Subcutaneous abdominal adipose tissue (tissue), 5 donors: ENCODE results near the gene CABLES2.

ENCODE experiments used
- H3K27ac ChIP-seq: one replicate; pipeline ENCODE4 v1.7.0; 2013; ENCODE audit warnings: low read depth, mild to moderate bottlenecking, inconsistent platforms, low read length, moderate library complexity
- H3K27me3 ChIP-seq, 5 donors: one replicate each; pipeline ENCODE4 v1.7.0; 2013; ENCODE audit warnings: low read length in 5 of 5, inconsistent platforms in 1 of 5; ENCODE audit not compliant: control insufficient read depth in 5 of 5, insufficient read depth in 4 of 5
- H3K36me3 ChIP-seq, 5 donors: one replicate each; pipeline ENCODE4 v1.7.0; 2013; ENCODE audit warnings: low read length in 5 of 5; ENCODE audit not compliant: control insufficient read depth in 5 of 5, insufficient read depth in 5 of 5
- H3K4me1 ChIP-seq, 5 donors: one replicate each; pipeline ENCODE4 v1.7.0; 2013; ENCODE audit warnings: low read length in 5 of 5, mild to moderate bottlenecking in 3 of 5, moderate library complexity in 1 of 5; ENCODE audit not compliant: control insufficient read depth in 5 of 5, insufficient read depth in 5 of 5
- H3K4me3 ChIP-seq, 5 donors: one replicate each; pipeline ENCODE4 v1.7.0; 2013; ENCODE audit warnings: low read length in 5 of 5, low read depth in 1 of 5
- H3K9ac ChIP-seq, 5 donors: one replicate each; pipeline ENCODE4 v1.7.0; 2013; ENCODE audit warnings: low read length in 5 of 5, mild to moderate bottlenecking in 4 of 5, moderate library complexity in 3 of 5
- H3K9me3 ChIP-seq, 5 donors: one replicate each; pipeline ENCODE4 v1.7.0; 2013; ENCODE audit warnings: low read length in 5 of 5; ENCODE audit not compliant: control insufficient read depth in 5 of 5
- donor health status: healthy.
- donor health status: healthy.
- donor health status: healthy.
- donor health status: healthy.
- donor health status: healthy.

Gene CABLES2

DNA sequence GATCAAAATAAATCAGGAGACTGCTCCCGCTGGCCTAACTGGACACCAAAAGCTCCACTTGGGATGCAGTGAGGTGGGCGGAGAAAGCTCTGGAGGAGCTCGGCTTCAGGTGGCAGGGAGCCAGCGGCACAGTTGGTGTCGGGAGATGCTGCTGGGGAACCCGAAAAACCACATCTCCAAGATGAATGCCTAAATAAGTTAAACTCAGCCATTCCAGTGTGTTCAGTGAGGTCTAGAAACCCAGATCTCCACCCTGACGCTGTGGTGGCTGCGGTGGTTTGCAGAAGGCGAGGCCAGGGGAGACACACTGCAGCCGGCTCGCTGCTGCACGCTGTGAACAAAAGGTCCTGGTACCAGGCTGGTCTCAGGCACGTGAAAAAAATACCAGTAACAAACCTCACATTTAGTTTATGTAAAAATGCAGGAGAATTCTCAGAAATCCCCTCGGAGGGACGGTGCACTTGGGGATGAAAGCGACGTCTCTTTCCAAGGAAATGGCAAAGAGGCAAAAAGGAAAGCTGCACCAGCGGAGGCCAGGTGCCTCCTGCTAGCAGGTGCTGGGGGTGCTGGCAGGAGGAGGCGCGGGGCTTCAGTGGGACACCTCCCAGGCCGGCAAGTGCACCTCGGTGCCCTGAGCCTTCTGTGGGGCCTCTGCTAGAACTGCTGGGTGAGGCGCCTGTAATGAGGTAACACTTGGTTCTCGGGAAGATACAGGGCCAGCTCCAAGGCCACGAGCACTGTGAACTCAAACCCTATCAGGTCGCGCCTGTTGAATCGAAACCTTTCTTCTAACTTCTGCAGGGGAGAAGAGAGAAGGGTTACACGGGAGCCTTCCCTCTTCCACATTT, 16.5 kb downstream of the CABLES2 start:
- Histone ChIP-seq H3K4me1 (peaks cover 2 to 23% (median 21%) of the 10 kb centered on the region in 5 donors), H3K4me3 (no peak overlapping the region), H3K36me3 (peaks cover 0 to 63% (median 40%) of the 10 kb centered on the region in 5 donors), H3K9me3 (no peaks in the 10 kb centered on the region), H3K9ac (no peak overlapping the region), H3K27ac (no peak overlapping the region), H3K27me3 (no peaks in the 10 kb centered on the region)

DNA sequence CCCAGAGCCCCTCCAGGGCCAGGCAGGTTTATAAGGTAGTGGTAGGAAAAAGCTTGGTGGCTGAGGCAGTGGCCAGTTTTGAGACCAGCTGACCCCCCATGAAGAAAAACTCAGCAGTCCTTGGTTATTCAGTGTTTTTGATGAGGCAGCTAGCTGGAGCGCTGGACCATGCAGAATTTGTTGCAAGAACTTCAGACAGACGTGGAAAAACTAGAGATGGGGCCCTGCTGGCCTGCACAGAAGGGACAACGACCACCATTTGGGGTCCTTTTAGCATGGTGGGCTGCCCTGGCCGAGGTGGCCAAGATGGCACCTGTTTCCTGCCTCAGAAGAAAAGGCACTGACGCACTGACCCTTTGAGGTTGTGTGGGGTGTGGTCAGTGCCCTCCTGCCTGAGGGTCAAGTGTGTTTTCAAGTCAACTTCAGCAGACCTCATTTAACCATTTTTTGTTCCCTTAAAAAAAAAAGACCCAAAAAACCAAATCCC, 17.4 kb downstream of the CABLES2 start:
- Histone ChIP-seq H3K27ac (no peak overlapping the region), H3K36me3 (peaks cover 0 to 62% (median 40%) of the 10 kb centered on the region in 5 donors), H3K4me1 (peaks cover 2 to 28% (median 25%) of the 10 kb centered on the region in 5 donors), H3K9me3 (no peaks in the 10 kb centered on the region), H3K9ac (no peak overlapping the region), H3K27me3 (no peaks in the 10 kb centered on the region), H3K4me3 (no peak overlapping the region)

DNA sequence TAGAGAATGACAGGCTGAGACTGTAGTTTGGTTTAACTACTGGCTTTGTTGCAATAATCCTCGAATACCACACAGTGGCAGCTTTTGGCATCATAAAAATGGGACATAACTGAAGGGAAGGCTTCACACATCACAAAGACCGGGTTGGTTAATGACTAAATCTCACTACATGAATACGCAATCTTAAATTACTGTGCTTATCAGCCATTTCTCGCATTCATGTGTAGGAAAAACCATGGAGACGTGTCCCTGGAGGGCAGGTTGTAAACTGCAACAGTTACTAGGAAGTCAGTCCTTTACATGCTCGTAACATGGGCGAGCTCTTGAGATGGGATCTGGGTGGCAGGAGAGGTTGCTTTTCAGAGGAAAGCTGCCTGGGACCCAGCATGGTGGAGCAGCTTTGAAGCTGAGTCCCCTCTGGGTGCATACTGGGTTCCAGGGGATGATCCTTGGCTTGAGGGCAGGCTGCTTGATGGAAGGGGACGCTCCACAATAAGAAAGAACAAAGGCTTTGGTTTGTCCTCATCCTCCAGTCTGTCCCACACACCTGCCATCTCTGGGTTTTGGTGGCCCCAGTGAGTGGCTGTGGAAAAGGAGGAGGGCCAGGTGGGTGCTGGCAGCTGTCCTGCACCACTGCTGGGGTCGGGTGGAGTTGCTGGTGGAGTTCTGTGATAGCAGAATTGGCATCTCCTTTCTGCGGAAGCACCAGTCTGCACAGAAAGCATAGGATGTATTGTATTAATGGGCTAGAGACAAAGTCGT, 18.1 kb downstream of the CABLES2 start:
- no peaks in the 10 kb centered on the region for H3K9me3 ChIP-seq
- H3K36me3 ChIP-seq, result peaks cover 0 to 56% (median 40%) of the 10 kb centered on the region in 5 donors
- H3K27ac ChIP-seq, result no peak overlapping the region
- H3K9ac ChIP-seq, result no peak overlapping the region
- H3K27me3 ChIP-seq, result no peaks in the 10 kb centered on the region
- H3K4me3 ChIP-seq, result no peak overlapping the region
- peaks cover 2 to 28% (median 25%) of the 10 kb centered on the region in 5 donors for H3K4me1 ChIP-seq

DNA sequence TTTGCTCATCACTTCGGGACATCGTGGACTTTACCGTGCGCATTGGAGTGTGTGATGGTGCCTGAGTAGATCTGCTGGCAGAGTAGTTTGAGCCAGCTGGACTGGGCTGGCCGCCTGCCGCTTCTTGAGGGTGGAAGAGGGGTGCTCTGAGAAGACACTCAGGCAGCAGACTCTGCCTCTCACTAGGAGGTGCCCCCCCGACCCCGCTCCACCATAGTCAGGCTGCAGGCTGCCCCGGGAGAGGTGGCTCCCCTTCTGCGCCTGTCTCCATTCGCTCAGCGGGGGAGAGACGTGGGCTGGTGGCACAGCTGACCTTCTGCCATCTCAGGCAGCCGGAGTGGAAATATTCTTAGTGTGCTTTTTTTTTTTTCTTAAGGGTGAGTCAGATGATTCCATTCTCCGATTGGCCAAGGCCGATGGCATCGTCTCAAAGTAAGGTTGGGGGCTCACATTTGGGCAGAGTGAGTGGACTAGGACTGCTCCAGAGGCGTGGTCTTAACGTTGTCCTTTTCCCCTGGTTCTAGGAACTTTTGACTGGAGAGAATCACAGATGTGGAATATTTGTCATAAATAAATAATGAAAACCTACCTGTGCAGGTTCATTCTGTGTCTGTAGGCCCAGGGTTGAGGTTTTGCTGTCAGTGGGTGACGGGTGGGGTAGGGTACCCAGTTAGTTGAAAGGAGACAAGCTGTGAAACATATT, 19.0 kb downstream of the CABLES2 start:
- no peaks in the 10 kb centered on the region for H3K27me3 ChIP-seq
- H3K36me3 ChIP-seq, result peaks cover 0 to 47% (median 32%) of the 10 kb centered on the region in 5 donors
- peaks cover 2 to 28% (median 25%) of the 10 kb centered on the region in 5 donors for H3K4me1 ChIP-seq
- H3K9me3 ChIP-seq, result no peaks in the 10 kb centered on the region
- H3K27ac ChIP-seq, result no peak overlapping the region
- H3K9ac ChIP-seq, result peak overlapping the region; percentile 38 to 99 (median 95)
- peak overlapping the region; percentile 90 to 98 (median 93) for H3K4me3 ChIP-seq

DNA sequence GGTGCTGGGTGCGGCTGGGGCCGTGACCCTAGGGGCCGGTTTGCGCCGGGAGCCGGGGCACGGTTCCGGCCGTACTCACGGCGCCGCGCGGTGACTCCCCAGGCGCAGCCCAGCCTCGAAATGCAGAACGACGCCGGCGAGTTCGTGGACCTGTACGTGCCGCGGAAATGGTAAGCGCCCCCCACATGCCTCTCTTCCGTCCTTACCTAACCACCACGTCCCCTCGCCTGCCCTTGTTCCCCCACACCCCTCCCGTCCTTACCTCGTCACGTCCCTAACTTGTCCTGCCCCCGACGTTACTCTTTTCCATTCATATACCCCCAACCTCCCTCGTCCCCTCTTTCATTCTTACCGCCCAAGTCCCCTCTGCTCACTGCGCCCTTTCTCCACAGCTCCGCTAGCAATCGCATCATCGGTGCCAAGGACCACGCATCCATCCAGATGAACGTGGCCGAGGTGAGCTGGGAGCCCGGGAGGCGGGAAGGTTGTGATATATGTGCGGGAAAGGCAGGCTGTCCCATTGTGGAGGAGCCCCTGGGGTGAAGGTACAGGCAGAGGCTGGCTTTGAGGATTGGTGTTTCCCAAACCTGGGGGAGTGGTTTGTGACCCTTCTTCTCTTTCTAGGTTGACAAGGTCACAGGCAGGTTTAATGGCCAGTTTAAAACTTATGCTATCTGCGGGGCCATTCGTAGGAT, 19.7 kb downstream of the CABLES2 start:
- peaks cover 0 to 40% (median 27%) of the 10 kb centered on the region in 5 donors for H3K36me3 ChIP-seq
- peak overlapping the region; percentile 38 to 99 (median 95) for H3K9ac ChIP-seq
- H3K27ac ChIP-seq, result peak overlapping the region; percentile 79
- peaks cover 2 to 32% (median 26%) of the 10 kb centered on the region in 5 donors for H3K4me1 ChIP-seq
- peak overlapping the region; percentile 90 to 98 (median 93) for H3K4me3 ChIP-seq
- no peaks in the 10 kb centered on the region for H3K9me3 ChIP-seq
- no peaks in the 10 kb centered on the region for H3K27me3 ChIP-seq

DNA sequence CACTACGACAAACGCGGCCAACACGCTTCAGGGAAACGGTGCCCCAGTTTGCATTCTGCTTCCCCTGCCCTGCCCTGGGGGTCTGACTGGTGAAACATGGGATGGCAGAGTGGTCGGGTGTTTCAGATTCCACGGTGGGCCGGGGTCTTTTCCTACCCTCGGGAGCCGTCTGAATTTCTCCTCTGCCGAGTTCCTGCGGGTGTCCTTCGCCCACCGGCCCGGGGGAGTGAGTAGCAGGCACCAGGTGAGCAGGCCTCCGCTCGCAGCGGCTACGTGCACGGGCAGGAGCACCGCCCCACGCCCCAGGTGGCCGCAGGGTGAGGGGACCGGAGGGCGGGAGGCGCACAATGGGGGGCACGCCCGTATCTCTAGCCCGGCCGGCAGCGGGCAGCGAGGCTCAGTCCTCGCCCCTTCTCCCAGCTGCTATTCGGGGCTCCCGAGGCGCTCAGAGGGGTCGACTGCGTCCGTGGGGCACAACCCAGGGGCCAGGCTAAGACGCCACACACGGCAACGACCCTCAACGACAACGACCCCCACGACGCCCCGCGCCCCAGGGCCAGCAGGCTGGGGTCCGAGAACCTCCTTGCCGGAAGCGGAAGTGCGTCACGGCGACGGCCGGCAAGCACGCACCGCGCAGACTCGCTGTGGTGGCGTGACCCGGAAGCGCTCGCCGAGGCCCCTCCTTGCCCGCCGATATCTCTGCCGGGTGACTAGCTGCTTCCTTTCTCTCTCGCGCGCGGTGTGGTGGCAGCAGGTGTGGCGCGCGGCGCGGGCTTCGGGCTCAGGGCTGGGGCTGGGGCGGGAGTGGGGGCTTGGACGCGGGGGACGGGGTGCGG, 20.5 kb downstream of the CABLES2 start, which contains the start of gene RPS21:
Gene RPS21, plus strand, starts transcription at position 721 of the 836 bp plus-strand sequence. CDS start 236 bp downstream, outside the sequence.
- Histone ChIP-seq H3K9ac (peak within 1 kb of the TSS; percentile 68 to 99 (median 98)), H3K27ac (peak within 1 kb of the TSS; percentile 79), H3K27me3 (no peaks in the 10 kb centered on the region), H3K36me3 (peaks cover 0 to 39% (median 30%) of the 10 kb centered on the region in 5 donors), H3K4me3 (peak within 1 kb of the TSS; percentile 90 to 98 (median 93)), H3K9me3 (no peaks in the 10 kb centered on the region), H3K4me1 (peaks cover 2 to 39% (median 34%) of the 10 kb centered on the region in 5 donors)

DNA sequence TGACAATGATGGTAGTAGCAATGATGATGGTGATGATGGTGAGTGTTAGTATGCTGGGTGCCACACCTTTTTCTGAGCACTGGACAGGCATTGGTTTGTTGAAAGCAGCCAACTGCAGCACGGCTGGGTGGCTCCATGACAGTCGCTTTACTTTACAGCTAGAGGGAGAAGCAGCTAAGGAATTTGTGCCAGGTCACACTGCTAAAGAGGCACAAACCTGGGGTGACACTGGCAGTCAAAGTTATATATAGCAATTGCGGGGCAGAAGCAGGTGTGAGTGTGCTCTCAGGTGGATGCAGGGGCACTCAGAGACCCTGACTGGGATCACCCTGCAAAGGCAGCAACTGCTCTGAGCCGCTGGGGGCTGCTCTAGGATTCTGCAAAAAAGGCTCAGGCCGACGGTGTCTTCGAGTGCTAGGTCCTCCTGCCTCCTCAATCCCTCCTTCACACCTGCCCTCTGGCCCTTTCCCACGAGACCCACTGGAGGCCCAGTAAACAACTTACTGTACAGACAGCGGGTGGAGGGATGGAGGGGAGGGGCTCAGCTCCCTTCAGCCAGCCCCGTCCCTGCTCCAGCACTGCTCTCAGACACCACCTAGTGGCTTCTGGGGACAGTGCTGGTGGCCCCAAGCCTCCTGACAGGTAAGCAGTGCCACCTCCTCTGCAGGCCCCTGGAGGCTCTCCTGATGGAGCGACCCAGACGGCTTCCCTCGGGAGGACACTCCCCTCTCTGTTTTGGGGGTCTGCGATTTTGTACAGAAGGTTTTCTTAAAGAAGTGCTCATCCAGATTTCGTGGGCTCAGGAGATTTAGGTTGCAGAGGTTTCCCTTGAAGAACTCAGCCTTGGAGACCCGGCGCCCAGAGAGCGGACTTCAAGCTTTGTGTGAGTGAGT, 24.5 kb downstream of the CABLES2 start:
- Histone ChIP-seq H3K9me3 (no peaks in the 10 kb centered on the region), H3K36me3 (peaks cover 0 to 5% (median 4%) of the 10 kb centered on the region in 5 donors), H3K4me3 (no peak overlapping the region), H3K4me1 (peaks cover 2 to 50% (median 42%) of the 10 kb centered on the region in 5 donors), H3K27me3 (no peaks in the 10 kb centered on the region), H3K9ac (no peak overlapping the region), H3K27ac (no peak overlapping the region)

DNA sequence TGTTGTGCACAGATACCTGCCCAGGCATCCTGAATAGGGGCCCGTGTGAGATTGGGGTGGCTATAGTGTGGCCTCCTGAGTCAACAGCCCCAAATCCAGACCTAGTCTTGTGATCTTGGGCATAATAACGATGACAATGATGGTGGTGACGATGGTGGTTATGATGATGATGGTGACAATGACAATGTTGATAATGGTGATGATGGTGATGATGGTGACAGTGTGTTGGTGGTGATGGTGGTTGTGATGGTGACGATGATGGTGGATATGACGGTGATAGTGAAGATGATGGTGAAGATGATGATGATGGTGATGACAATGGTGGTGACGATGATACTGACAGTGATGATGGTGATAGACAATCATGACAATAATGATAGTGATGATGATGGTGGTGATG, 25.2 kb downstream of the CABLES2 start:
- peaks cover 0 to 5% (median 4%) of the 10 kb centered on the region in 5 donors for H3K36me3 ChIP-seq
- no peak overlapping the region for H3K4me3 ChIP-seq
- no peaks in the 10 kb centered on the region for H3K27me3 ChIP-seq
- no peaks in the 10 kb centered on the region for H3K9me3 ChIP-seq
- peak overlapping the region in 1 of 5 donors; percentile 17 for H3K9ac ChIP-seq
- peak overlapping the region; percentile 86 for H3K27ac ChIP-seq
- H3K4me1 ChIP-seq, result peaks cover 2 to 53% (median 45%) of the 10 kb centered on the region in 5 donors
